ENCODE measurements around the gene ANXA2.

- TF ChIP-seq CTCF (IDR thresholded peaks at IDR 0.05; ENCODE audit: low read depth, low read length) (no peak), EZH2phosphoT487 (IDR thresholded peaks at IDR 0.05; ENCODE audit: low read depth) (no peak)
Measured at GRCh38 chr15:60349589-60349988, 48.2 kb downstream of the ANXA2 start.

Measured in OCI-LY3 (cell line).